CD4-positive, alpha-beta T cell treated with Interferon alpha-2 for 1 hour (primary cell): ENCODE data around the gene LCK.
"Not testable (repeated sequence)": the region's sequence is repeated elsewhere in the genome, so short reads cannot be mapped to it uniquely, and the experiment has no call there.

Source experiments
- DNase-seq, 2 donors: peaks; one replicate each; pipeline ENCODE4 v3.0.0-alpha.2; 2020 to 2022

Gene LCK

GRCh38 chr1:32240140-32240951, 10.7 kb upstream of the LCK start:
- DNase-seq, result peak; percentile 56 to 70

DNA sequence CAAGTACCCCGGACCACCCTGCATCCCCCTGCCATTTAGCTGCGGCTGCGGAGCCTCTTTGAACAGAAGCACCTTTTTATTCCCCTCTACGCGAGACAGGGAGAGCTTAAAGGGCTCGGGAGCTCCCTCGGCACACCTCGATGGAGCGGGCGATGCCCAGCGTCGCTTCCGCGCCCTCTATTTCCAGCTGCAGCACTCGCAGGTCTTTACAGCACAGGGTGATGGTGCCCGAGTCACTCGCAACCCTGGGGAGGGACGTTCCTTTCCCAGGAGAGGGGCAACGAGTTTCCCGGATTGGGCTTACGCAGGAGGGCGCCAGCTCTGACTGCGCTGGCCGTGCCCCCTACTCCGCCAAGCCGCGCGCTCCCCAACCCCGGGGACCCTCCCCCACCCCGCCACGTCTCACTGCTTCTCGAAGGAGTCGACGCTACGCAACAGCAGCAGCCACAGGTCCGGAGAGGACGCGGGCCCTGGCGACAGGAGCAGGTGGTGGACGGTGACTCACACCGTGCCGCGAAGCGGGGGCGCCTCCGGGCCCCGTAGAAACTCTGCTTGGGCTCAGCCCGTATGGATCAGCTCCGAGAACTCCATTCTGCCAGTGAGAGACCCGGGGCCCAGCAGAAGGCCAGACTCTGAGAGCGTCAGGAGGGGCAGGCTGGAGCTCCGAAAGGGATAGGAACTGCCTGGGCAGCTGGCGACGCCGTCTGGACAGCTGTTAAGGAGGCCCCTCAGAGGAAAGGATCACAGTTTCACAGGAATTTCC, 9.9 kb upstream of the LCK start:
- peak in 1 of 2 donors; percentile 38 for DNase-seq

GRCh38 chr1:32242341-32242851, 8.7 kb upstream of the LCK start:
- no peak for DNase-seq

- DNase-seq, result no peak
Measured at GRCh38 chr1:32246888-32247273, 4.2 kb upstream of the LCK start, which contains the start of gene FAM167B. Gene FAM167B, plus strand, starts transcription at chr1:32247222. Its CDS starts 200 bp downstream, at chr1:32247422.

- no peak for DNase-seq
Measured at GRCh38 chr1:32247452-32247851, 3.6 kb upstream of the LCK start.

GRCh38 chr1:32247983-32248889, 2.8 kb upstream of the LCK start:
- DNase-seq, result peak; percentile 75 to 82

GRCh38 chr1:32249831-32250525, 1.1 kb upstream of the LCK start:
- peak; percentile 85 to 88 for DNase-seq

DNA sequence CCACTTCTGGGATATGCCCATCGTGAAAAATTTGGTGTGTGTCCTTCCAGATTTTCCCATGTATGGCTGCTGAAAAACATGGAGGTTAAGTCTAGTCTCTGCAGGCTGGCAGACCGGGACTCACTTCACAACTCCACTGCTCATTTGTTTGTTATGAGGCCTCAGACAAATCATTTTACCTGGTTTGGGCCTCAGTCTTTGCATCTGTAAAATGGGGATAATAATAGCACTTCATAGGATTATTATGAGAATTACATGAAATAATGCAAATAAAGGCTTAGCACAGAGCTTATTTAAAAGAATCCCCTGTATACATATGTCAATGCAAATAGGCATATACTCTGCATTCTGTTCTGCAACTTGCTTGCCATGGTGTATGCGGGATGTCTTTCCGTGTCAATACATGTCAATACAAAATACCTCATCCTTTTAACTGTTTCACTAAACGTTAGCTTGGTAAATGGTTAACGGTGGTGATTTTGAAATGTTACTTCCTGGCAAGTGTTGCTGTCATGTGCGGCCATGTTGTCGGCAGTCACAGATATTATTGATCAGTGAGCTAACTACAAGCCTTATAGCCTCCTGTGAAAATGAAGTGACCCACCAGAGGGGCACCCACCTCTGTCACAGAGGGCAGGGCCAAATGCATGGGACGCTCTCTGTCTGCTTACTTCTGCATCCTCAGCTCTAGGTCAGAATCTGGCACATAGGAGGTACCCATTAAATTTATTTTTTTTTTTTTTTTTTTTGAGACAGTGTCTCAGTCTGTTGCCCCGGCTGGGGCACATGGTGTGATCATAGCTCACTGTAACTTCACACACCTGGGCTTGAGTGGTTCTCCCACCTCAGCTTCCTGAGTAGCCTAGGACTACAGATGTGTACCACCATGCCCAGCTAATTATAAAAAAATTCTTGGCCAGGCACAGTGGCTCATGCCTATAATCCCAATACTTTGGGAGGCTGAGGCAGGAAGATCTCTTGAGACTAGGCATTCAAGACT, 4.3 kb downstream of the LCK start:
- no peak for DNase-seq

GRCh38 chr1:32256473-32257226, 5.6 kb downstream of the LCK start:
- DNase-seq, result no peak

GRCh38 chr1:32257227-32257508, 6.1 kb downstream of the LCK start:
- no peak for DNase-seq

- DNase-seq, result not testable (repeated sequence)
Measured at GRCh38 chr1:32263236-32263593, 12.2 kb downstream of the LCK start.

GRCh38 chr1:32263744-32264143, 12.7 kb downstream of the LCK start:
- no peak for DNase-seq

GRCh38 chr1:32265846-32266245, 14.8 kb downstream of the LCK start:
- DNase-seq, result no peak

DNA sequence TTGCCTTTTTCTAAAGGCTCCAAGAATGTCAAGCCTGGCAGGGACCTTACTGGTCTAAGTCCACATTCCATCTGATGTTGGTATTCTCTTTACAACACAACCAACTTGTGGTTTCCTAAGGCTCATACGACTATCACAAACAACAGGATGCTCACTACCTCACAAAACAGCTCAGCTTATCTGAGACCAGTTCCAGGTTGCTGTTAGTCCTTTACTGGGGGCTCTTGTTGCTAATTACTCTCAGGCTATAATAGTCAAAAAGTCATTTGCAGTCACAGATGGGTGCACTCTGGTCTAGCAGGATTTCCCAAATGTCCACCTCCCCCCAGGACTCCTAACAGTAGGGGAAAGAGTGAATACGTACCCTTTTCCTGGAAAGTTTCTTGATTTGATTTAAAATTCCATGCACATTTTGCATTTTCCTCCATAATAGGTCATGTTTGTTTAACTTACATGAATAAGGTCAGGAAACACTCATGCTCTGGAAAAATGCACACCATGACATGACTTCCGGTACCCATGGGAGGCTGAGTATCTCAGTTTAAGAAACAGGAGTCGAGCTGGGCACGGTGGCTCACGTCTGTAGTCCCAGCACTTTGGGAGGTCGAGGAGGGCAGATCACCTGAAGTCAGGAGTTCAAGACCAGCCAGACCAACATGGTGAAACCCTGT, 16.0 kb downstream of the LCK start:
- peak in 1 of 2 donors; percentile 45 for DNase-seq

DNA sequence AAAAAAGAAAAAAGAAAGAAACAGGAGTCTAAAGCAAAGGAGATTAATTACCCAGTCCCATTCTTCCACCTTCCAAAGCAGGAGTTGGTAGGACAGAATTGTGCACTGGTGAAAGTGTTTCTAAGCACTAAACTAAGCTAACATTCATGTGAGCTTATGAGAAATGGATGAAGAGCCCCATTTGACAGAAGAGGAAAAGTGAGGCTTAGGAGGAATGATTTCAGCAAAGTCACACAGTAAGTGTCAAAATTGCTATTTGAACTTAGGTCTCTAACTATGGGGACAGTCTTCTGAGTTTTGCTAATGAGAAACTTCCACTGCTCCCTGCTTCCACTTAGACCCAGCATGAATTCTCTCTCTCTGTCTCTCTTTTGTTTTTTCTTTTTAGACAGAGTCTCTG, 18.7 kb downstream of the LCK start:
- DNase-seq, result no peak

GRCh38 chr1:32272557-32273390, 21.7 kb downstream of the LCK start:
- DNase-seq, result peak; percentile 12 to 56

GRCh38 chr1:32273391-32274208, 22.5 kb downstream of the LCK start:
- peak; percentile 69 to 83 for DNase-seq
